CD14-positive monocyte (primary cell): ENCODE measurements around the gene SUGCT. TPM values are rescaled to one million over a fixed set of nuclear protein-coding genes. Genes with fewer than 3 reads are reported as not detected.

Experiments
- DNase-seq, 3 donors: peaks; one replicate each; pipeline ENCODE4 v3.0.0-alpha.2; 2011 to 2022
- H2AFZ ChIP-seq: 2 replicates; pipeline ENCODE4 v1.6.0; 2012; ENCODE audit warnings: mild to moderate bottlenecking, low read depth, low read length, inconsistent platforms; ENCODE audit not compliant: insufficient read depth, poor library complexity, severe bottlenecking
- H3K27ac ChIP-seq, 2 donors: 1 replicate in 1 of 2; 2 replicates in 1 of 2; pipeline ENCODE4 v1.5.1; 2012 to 2013; ENCODE audit warnings: low read length in 2 of 2, control low read depth in 1 of 2, inconsistent platforms in 1 of 2, low read depth in 1 of 2, mild to moderate bottlenecking in 1 of 2
- H3K27me3 ChIP-seq, 2 donors: one replicate each; pipeline versions ENCODE4 v1.6.0 to v1.6.1; 2011 to 2013; ENCODE audit warnings: low read length in 2 of 2; ENCODE audit not compliant: control insufficient read depth in 2 of 2, insufficient read depth in 2 of 2
- H3K36me3 ChIP-seq, 2 donors: replicated peaks in 1 of 2; 1 replicate in 1 of 2; 2 replicates in 1 of 2; pipeline versions ENCODE4 v1.5.1 to v1.6.1; 2012 to 2013; ENCODE audit warnings: low read length in 2 of 2, control low read depth in 1 of 2, inconsistent platforms in 1 of 2, mild to moderate bottlenecking in 1 of 2; ENCODE audit not compliant: insufficient read depth in 2 of 2, control insufficient read depth in 1 of 2
- H3K4me1 ChIP-seq, 2 donors: 1 replicate in 1 of 2; 2 replicates in 1 of 2; pipeline versions ENCODE4 v1.5.1 to v1.6.1; 2012 to 2013; ENCODE audit warnings: low read length in 2 of 2, control low read depth in 1 of 2, inconsistent platforms in 1 of 2, mild to moderate bottlenecking in 1 of 2, moderate library complexity in 1 of 2; ENCODE audit not compliant: insufficient read depth in 2 of 2, control insufficient read depth in 1 of 2
- H3K4me2 ChIP-seq: replicated peaks from 2 replicates; pipeline ENCODE3; 2012; ENCODE audit warnings: low read length, moderate library complexity, mild to moderate bottlenecking; ENCODE audit not compliant: poor library complexity, severe bottlenecking; ENCODE audit errors: extremely low read depth
- H3K4me3 ChIP-seq, 3 experiments: fragments of 200-600 bp in 1 of 3; sonication (generic) in 1 of 3; replicated peaks in 1 of 3; 1 replicate in 2 of 3; 2 replicates in 1 of 3; pipeline ENCODE4 v1.5.1; 2011 to 2013; ENCODE audit warnings: low read length in 3 of 3, mild to moderate bottlenecking in 3 of 3, control low read depth in 2 of 3, low read depth in 2 of 3, inconsistent platforms in 1 of 3, moderate library complexity in 1 of 3
- H3K79me2 ChIP-seq: 2 replicates; pipeline ENCODE4 v1.6.0; 2012; ENCODE audit warnings: mild to moderate bottlenecking, control low read depth, inconsistent platforms, low read length, moderate library complexity; ENCODE audit not compliant: insufficient read depth
- H3K9ac ChIP-seq: 2 replicates; pipeline ENCODE4 v1.6.0; 2017; ENCODE audit warnings: low read length, mild to moderate bottlenecking; ENCODE audit not compliant: insufficient read depth, poor library complexity, severe bottlenecking
- H3K9me3 ChIP-seq, 2 donors: replicated peaks in 1 of 2; 1 replicate in 1 of 2; 2 replicates in 1 of 2; pipeline versions ENCODE4 v1.5.1 to v1.6.1; 2012 to 2013; ENCODE audit warnings: low read length in 2 of 2, control low read depth in 1 of 2; ENCODE audit not compliant: control insufficient read depth in 1 of 2, insufficient read depth in 1 of 2
- H4K20me1 ChIP-seq: 2 replicates; pipeline ENCODE4 v1.6.0; 2012; ENCODE audit warnings: mild to moderate bottlenecking, low read length, control low read depth, moderate library complexity; ENCODE audit not compliant: insufficient read depth
- H3K27ac Mint-ChIP-seq, 7 donors: one replicate each; pipeline ENCODE4 v1.8.0; 2020; ENCODE audit warnings: mild to moderate bottlenecking in 7 of 7, mixed read lengths in 7 of 7, moderate library complexity in 6 of 7, inconsistent platforms in 2 of 7
- H3K27me3 Mint-ChIP-seq, 3 donors: one replicate each; pipeline ENCODE4 v1.8.0; 2021 to 2022; ENCODE audit warnings: low read depth in 3 of 3, mild to moderate bottlenecking in 3 of 3, mixed read lengths in 3 of 3, moderate library complexity in 3 of 3, inconsistent platforms in 1 of 3
- H3K36me3 Mint-ChIP-seq, 2 donors: one replicate each; pipeline ENCODE4 v1.8.0; 2020; ENCODE audit warnings: mixed read lengths in 2 of 2, inconsistent platforms in 1 of 2, mild to moderate bottlenecking in 1 of 2
- H3K4me1 Mint-ChIP-seq: one replicate; pipeline ENCODE4 v1.8.0; 2020; ENCODE audit warnings: mild to moderate bottlenecking, mixed read lengths
- H3K4me3 Mint-ChIP-seq, 2 donors: one replicate each; pipeline ENCODE4 v1.8.0; 2020; ENCODE audit warnings: mild to moderate bottlenecking in 2 of 2, mixed read lengths in 2 of 2, moderate library complexity in 1 of 2
- H3K9me3 Mint-ChIP-seq, 7 donors: one replicate each; pipeline ENCODE4 v1.8.0; 2020 to 2022; ENCODE audit warnings: mixed read lengths in 7 of 7, mild to moderate bottlenecking in 6 of 7, moderate library complexity in 6 of 7, inconsistent platforms in 2 of 7
- WGBS: methylation state at CpG from one replicate; pipeline ENCODE4 v1.1.5; 2013; ENCODE audit warnings: missing lambda C conversion rate; ENCODE audit not compliant: insufficient coverage; 5-methylcytosine and 5-hydroxymethylcytosine counted together
- intact Hi-C, 2 donors: fragments of 100-400 bp; cut with micrococcal nuclease; formaldehyde crosslinking; loops; one replicate each; pipeline versions ENCODE4 v1.15.0 to v1.15.1; 2023
- polyA plus RNA-seq, 3 donors: library from polyadenylated mRNA; depleted of rRNA in 1 of 3; unstranded in 2 of 3; stranded (reverse) in 1 of 3; fragments of 300-500 nt in 2 of 3; fragments of >200 nt in 1 of 3; fragmentation: Illumina TruSeq in 2 of 3; gene quantifications; 1 replicate in 2 of 3; 2 replicates in 1 of 3; pipeline ENCODE4 v1.2.3, GENCODE V29; 2012 to 2021
- TF ChIP-seq, protein P1 (sequence below): fragments of 200-600 bp; IDR thresholded peaks from one replicate; pipeline ENCODE4 v1.8.0; 2022; ENCODE audit warnings: antibody characterized with exemption, mild to moderate bottlenecking

Gene SUGCT
- polyA plus RNA-seq, 3 donors = not detected

- Histone ChIP-seq H3K36me3 (no peaks in the 10 kb centered on the region), H2AFZ (no peak overlapping the region), H3K9ac (no peak overlapping the region), H4K20me1 (no peaks in the 10 kb centered on the region), H3K27ac (no peak overlapping the region), H3K4me3 (no peak overlapping the region), H3K79me2 (no peaks in the 10 kb centered on the region), H3K4me2 (no peak overlapping the region), H3K9me3 (no peaks in the 10 kb centered on the region), H3K4me1 (no peaks in the 10 kb centered on the region), H3K27me3 (no peaks in the 10 kb centered on the region)
- Mint-ChIP-seq H3K36me3 (no peaks in the 10 kb centered on the region), H3K4me3 (no peak overlapping the region), H3K27me3 (peaks cover 0 to 2% (median 0%) of the 10 kb centered on the region in 3 donors), H3K27ac (no peak overlapping the region), H3K9me3 (peaks cover 0 to under 1% (median 0%) of the 10 kb centered on the region in 7 donors), H3K4me1 (no peaks in the 10 kb centered on the region)
- no peak for DNase-seq
- WGBS = 100% methylated on average over 1 of the region's 5 CpGs
- TF ChIP-seq, protein P1, sequence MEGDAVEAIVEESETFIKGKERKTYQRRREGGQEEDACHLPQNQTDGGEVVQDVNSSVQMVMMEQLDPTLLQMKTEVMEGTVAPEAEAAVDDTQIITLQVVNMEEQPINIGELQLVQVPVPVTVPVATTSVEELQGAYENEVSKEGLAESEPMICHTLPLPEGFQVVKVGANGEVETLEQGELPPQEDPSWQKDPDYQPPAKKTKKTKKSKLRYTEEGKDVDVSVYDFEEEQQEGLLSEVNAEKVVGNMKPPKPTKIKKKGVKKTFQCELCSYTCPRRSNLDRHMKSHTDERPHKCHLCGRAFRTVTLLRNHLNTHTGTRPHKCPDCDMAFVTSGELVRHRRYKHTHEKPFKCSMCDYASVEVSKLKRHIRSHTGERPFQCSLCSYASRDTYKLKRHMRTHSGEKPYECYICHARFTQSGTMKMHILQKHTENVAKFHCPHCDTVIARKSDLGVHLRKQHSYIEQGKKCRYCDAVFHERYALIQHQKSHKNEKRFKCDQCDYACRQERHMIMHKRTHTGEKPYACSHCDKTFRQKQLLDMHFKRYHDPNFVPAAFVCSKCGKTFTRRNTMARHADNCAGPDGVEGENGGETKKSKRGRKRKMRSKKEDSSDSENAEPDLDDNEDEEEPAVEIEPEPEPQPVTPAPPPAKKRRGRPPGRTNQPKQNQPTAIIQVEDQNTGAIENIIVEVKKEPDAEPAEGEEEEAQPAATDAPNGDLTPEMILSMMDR = no peak
- intact Hi-C loops = no loop called here
Measured at GRCh38 chr7:40177071-40177470, 42.3 kb downstream of the SUGCT start.

- peaks cover 0 to 8% (median 0%) of the 10 kb centered on the region in 7 donors for H3K9me3 Mint-ChIP-seq
- DNase-seq = no peak
- no peak overlapping the region for H3K27ac ChIP-seq
- WGBS = no CpG with 5 or more reads among the region's 4 CpGs
- H3K27me3 ChIP-seq = no peaks in the 10 kb centered on the region
- intact Hi-C loops = no loop called here
- no peak overlapping the region for H3K4me2 ChIP-seq
- H2AFZ ChIP-seq = no peak overlapping the region
- H3K4me1 ChIP-seq = no peaks in the 10 kb centered on the region
- H3K4me3 Mint-ChIP-seq = no peak overlapping the region
- H3K4me1 Mint-ChIP-seq = no peaks in the 10 kb centered on the region
- H3K9me3 ChIP-seq = no peaks in the 10 kb centered on the region
- H3K4me3 ChIP-seq = no peak overlapping the region
- TF ChIP-seq, protein P1 = no peak
- peaks cover 1 to 3% (median 2%) of the 10 kb centered on the region in 3 donors for H3K27me3 Mint-ChIP-seq
- H4K20me1 ChIP-seq = no peaks in the 10 kb centered on the region
- H3K36me3 Mint-ChIP-seq = no peaks in the 10 kb centered on the region
- H3K27ac Mint-ChIP-seq = no peak overlapping the region
- no peaks in the 10 kb centered on the region for H3K79me2 ChIP-seq
- H3K9ac ChIP-seq = no peak overlapping the region
- H3K36me3 ChIP-seq = no peaks in the 10 kb centered on the region
Measured at GRCh38 chr7:40182452-40182851, 47.6 kb downstream of the SUGCT start.
